RWPE2 (cell line): ENCODE data around the gene MAN1A1.

Source experiments
- ATAC-seq: fragments of 200-7000 bp; cut with Tn5 transposase; 3 replicates; pipeline ENCODE4 v1.9.1; 2021; ENCODE audit warnings: low read depth
- DNase-seq: peaks from one replicate; pipeline ENCODE4 v3.0.0-alpha.2; 2020; ENCODE audit warnings: low spot score
- H3K27ac ChIP-seq: fragments of 450-650 bp; 2 replicates; pipeline ENCODE4 v1.5.1; 2017; ENCODE audit warnings: mild to moderate bottlenecking; ENCODE audit not compliant: poor library complexity, severe bottlenecking
- H3K27me3 ChIP-seq: fragments of 250-450 bp; sonication (Bioruptor Pico); 2 replicates; pipeline ENCODE4 v1.5.1; 2021; ENCODE audit warnings: mild to moderate bottlenecking, moderate library complexity; ENCODE audit not compliant: insufficient read depth, poor library complexity, severe bottlenecking
- H3K36me3 ChIP-seq: fragments of 250-450 bp; sonication (Bioruptor Pico); 2 replicates; pipeline ENCODE4 v1.5.1; 2020; ENCODE audit warnings: low read depth, mild to moderate bottlenecking, moderate library complexity
- H3K4me1 ChIP-seq: fragments of 250-450 bp; sonication (Bioruptor Pico); 2 replicates; pipeline ENCODE4 v1.5.1; 2021; ENCODE audit warnings: mild to moderate bottlenecking, moderate library complexity; ENCODE audit not compliant: insufficient read depth, poor library complexity, severe bottlenecking
- H3K4me3 ChIP-seq: fragments of 250-450 bp; sonication (Bioruptor Pico); 2 replicates; pipeline ENCODE4 v1.5.1; 2021; ENCODE audit warnings: mild to moderate bottlenecking, moderate library complexity; ENCODE audit not compliant: severe bottlenecking
- H3K9me3 ChIP-seq: fragments of 250-450 bp; sonication (Bioruptor Pico); 2 replicates; pipeline ENCODE4 v1.5.1; 2021; ENCODE audit warnings: mild to moderate bottlenecking, moderate library complexity; ENCODE audit not compliant: severe bottlenecking
- TF ChIP-seq, protein P1 (sequence below): fragments of 450-650 bp; IDR thresholded peaks from one replicate; pipeline ENCODE4 v1.5.1; 2017; ENCODE audit warnings: mild to moderate bottlenecking, moderate library complexity; ENCODE audit not compliant: poor library complexity, severe bottlenecking

The MAN1A1 gene

DNA sequence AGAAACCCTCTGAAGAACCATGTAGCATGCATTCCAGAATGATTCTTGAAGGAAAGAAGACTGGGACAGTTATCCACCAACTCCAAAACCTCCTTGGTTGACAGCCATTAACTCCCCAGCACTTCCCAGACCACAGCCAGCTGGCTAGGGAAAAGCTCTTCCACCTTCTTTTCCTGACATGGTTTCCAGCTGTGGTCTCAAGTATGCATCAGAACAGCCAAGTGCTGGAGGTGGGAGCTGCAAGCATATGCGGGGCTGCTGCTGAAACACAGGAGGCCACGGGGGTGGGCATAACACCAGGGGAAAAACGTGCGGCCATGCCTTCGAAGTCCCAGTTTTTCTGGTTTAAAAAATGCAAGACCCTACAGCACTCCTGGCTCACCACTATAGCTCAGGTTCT lies 163.1 kb downstream of the MAN1A1 start:
- ATAC-seq (no peak), DNase-seq (no peak)
- H3K27me3 ChIP-seq, result no peaks in the 10 kb centered on the region
- H3K4me1 ChIP-seq, result no peaks in the 10 kb centered on the region
- H3K4me3 ChIP-seq, result no peak overlapping the region
- TF ChIP-seq, protein P1, sequence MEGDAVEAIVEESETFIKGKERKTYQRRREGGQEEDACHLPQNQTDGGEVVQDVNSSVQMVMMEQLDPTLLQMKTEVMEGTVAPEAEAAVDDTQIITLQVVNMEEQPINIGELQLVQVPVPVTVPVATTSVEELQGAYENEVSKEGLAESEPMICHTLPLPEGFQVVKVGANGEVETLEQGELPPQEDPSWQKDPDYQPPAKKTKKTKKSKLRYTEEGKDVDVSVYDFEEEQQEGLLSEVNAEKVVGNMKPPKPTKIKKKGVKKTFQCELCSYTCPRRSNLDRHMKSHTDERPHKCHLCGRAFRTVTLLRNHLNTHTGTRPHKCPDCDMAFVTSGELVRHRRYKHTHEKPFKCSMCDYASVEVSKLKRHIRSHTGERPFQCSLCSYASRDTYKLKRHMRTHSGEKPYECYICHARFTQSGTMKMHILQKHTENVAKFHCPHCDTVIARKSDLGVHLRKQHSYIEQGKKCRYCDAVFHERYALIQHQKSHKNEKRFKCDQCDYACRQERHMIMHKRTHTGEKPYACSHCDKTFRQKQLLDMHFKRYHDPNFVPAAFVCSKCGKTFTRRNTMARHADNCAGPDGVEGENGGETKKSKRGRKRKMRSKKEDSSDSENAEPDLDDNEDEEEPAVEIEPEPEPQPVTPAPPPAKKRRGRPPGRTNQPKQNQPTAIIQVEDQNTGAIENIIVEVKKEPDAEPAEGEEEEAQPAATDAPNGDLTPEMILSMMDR, result no peak
- H3K36me3 ChIP-seq, result no peaks in the 10 kb centered on the region
- H3K27ac ChIP-seq, result no peak overlapping the region
- no peaks in the 10 kb centered on the region for H3K9me3 ChIP-seq

DNA sequence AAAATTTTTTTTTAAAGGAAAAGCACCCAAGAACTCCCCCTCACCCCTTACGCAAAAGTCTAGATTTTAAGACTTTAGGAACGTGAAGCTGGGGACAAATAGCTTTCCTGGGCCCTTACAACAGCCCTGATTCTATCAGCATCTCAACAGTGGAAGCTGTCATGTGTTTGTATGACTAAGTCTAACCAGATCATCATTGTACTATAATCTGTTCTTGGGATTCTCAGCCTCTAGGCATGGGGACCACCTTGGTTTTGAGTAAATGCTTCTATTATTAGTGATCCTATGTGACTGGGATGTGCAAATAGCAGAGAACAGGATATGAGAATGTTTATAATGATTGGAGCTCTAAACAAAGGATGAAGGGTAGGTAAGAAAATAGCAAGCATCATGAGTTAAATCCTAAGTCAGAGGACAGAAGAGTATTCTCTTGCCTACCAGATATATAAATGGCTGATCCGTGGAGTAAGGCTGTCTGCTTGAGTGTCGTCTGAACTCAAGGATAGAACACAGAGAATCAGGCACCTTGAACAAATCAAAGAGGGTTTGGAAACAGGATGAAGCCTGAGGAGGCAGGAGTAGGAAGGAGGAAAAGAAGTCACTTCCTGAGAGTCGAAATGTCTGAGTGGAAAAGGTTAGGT lies 165.4 kb downstream of the MAN1A1 start:
- no peak overlapping the region for H3K27ac ChIP-seq
- TF ChIP-seq, protein P1, result no peak
- H3K9me3 ChIP-seq, result no peaks in the 10 kb centered on the region
- H3K4me3 ChIP-seq, result no peak overlapping the region
- no peaks in the 10 kb centered on the region for H3K27me3 ChIP-seq
- DNase-seq, result no peak
- H3K4me1 ChIP-seq, result no peaks in the 10 kb centered on the region
- ATAC-seq, result no peak
- H3K36me3 ChIP-seq, result no peaks in the 10 kb centered on the region

DNA sequence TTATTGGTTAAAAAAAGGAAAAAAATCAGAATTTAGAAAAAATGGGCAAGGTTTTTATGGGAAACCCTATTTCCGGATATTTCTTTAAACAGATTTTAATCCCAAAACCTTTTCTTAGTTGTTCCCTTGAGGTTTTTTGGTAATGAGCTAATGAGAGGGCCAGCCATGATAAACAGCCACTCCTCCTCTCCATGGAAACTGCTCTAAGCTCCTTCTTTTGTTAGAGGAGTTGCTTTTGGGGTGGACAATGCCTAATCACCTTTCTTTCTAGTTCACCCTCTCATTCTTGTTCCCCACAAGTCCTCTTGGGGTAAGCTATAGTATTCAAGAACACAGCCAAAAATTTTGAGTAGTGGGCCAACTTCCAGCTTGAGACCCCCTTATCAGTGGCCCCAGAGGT lies 166.1 kb downstream of the MAN1A1 start:
- DNase-seq (no peak), ATAC-seq (no peak)
- Histone ChIP-seq H3K9me3 (no peaks in the 10 kb centered on the region), H3K27me3 (no peaks in the 10 kb centered on the region), H3K36me3 (no peaks in the 10 kb centered on the region), H3K27ac (no peak overlapping the region), H3K4me3 (no peak overlapping the region), H3K4me1 (no peaks in the 10 kb centered on the region)
- TF ChIP-seq, protein P1, result no peak

DNA sequence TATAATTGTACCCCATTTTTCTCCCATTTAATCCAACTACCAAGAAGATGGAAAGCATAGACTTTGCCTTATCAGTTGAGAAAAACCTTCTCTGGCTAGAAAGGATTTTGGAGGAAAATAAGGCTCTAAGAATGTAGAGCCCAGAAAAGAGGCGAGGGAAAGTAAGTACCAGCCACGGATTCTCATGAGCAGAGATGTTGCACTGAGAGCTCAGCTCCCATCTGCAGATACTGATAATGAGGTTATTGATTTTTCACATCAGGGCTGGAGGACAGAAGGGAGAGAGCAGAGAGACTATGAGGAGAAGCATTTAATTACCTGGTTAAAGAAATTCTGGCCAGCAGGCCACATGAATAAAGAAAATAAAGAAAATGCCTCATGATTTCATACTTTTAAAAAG lies 166.7 kb downstream of the MAN1A1 start:
- no peaks in the 10 kb centered on the region for H3K36me3 ChIP-seq
- no peaks in the 10 kb centered on the region for H3K9me3 ChIP-seq
- TF ChIP-seq, protein P1, result no peak
- no peak overlapping the region for H3K4me3 ChIP-seq
- no peak overlapping the region for H3K27ac ChIP-seq
- H3K4me1 ChIP-seq, result no peaks in the 10 kb centered on the region
- ATAC-seq (no peak), DNase-seq (no peak)
- no peaks in the 10 kb centered on the region for H3K27me3 ChIP-seq

DNA sequence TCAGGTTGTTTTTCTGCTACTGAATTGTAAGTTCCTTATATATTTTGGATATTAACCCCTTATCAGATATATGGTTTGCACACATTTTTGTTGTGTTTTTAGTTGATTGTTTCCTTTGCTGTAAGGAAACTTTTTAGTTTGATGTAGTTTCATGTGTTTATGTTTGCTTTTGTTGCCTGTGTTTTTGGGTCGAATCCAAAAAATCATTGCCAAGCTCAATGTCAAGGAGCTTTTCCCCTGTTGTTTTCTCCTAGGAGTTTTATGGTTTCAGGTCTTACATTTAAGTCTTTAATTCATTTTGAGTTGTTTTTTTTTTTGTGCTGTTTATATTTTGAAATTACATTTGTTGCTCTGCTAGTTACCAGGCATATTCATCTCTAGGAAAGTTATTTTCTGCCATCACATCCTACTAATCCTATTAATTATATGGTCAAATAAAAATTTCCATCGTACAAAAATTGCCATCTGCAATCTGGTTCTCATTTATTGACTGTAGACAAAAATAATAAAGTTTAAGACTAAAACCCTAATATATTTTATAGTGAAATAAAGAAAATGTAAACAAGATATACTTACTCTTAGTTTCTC lies 167.3 kb downstream of the MAN1A1 start:
- TF ChIP-seq, protein P1, result no peak
- Histone ChIP-seq H3K36me3 (no peaks in the 10 kb centered on the region), H3K27me3 (no peaks in the 10 kb centered on the region), H3K4me3 (no peak overlapping the region), H3K4me1 (no peaks in the 10 kb centered on the region), H3K9me3 (no peaks in the 10 kb centered on the region), H3K27ac (no peak overlapping the region)
- no peak for DNase-seq
- no peak for ATAC-seq
